HFF-Myc (cell line): ENCODE measurements around the gene RPP14.

Source experiments
- DNase-seq: peaks from one replicate; pipeline ENCODE4 v3.0.0-alpha.2; 2011; ENCODE audit warnings: low read depth; ENCODE audit errors: extremely low read depth
- H3K4me3 ChIP-seq: replicated peaks from 2 replicates; pipeline ENCODE4 v1.5.1; 2011; ENCODE audit warnings: low read depth, mild to moderate bottlenecking, control low read depth, low read length
- TF ChIP-seq, protein P1 (sequence below): IDR thresholded peaks from 2 replicates; pipeline ENCODE4 v1.5.1; 2012; ENCODE audit warnings: mild to moderate bottlenecking, low read depth, low read length, control low read depth; ENCODE audit errors: missing control alignments

RPP14 gene

DNA sequence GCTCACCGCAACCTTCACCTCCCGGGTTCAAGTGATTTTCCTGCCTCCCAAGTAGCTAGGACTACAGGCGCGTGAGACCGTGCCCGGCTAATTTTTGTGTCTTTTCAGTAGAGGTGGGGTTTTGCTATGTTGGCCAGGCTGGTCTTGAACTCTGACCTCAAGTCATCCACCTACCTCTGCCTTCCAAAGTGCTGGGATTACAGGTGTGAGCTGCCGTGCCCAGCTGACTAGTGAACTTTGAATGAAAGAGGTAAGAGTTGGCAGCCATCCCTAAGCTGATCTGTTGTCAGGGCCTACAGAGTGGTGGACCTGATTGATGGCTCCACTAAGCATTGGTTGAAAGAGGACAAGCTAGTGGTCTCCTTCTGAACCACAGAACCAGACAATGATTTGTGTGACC, 41.9 kb downstream of the RPP14 start:
- H3K4me3 ChIP-seq, result no peak overlapping the region
- DNase-seq, result no peak
- TF ChIP-seq, protein P1, sequence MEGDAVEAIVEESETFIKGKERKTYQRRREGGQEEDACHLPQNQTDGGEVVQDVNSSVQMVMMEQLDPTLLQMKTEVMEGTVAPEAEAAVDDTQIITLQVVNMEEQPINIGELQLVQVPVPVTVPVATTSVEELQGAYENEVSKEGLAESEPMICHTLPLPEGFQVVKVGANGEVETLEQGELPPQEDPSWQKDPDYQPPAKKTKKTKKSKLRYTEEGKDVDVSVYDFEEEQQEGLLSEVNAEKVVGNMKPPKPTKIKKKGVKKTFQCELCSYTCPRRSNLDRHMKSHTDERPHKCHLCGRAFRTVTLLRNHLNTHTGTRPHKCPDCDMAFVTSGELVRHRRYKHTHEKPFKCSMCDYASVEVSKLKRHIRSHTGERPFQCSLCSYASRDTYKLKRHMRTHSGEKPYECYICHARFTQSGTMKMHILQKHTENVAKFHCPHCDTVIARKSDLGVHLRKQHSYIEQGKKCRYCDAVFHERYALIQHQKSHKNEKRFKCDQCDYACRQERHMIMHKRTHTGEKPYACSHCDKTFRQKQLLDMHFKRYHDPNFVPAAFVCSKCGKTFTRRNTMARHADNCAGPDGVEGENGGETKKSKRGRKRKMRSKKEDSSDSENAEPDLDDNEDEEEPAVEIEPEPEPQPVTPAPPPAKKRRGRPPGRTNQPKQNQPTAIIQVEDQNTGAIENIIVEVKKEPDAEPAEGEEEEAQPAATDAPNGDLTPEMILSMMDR, result no peak

DNA sequence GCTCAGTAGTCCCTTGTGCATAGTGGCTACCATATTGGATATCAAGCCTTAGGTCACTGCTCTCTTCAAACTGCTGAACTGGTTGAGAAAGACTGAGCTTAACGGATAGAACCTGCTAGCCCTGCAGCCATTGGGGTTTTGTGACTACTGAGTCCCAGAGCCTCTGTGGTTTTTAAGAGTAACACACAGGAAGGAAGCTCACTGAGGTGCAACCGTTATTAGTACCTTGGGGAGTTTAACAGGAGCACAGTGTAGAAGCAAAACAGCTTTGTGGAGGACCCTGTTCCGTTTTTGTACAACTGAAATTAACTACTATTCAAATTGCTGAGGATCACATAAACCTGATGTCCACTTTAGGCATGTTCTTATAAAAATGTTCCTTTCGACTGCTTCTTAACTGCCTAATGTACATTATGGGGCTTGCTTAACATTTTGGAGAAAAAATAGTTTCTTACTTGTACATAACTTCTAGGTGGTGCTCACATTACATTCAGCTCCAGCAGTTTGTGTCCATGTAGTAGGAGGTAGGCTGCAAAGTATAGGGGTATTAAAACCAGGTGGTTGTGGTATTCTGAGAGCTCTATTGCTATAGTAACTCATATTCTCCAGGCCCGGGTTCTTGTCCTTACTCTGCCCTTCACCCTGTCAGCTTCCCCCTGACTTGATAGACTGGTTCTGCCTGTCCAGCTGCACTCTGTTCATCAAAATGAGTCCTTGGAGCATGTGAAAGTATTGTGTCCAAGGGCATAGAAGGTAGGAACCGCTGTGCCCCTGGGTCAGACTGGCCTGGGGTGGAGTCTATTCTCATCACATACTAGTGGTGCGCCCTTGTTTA, 44.0 kb downstream of the RPP14 start:
- DNase-seq, result no peak
- TF ChIP-seq, protein P1, result no peak
- H3K4me3 ChIP-seq, result no peak overlapping the region

DNA sequence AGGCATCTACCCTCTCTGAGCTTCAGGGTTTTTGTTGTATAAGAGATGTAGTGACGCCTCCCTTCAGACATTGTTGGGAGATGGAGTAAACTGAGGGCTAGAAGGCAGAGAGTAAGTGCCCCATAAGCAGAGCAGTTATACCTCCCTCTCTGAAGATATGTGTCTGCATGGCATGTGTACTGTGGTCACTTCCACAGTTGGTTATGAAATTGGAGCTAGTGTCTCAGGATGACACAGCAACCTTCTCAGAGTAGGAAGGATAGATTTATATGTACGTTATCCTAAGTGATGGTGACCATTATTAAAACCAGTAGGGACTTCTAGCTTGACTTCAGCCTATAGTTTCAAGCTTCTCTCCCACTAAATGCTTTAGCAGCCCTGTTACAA, 44.6 kb downstream of the RPP14 start:
- no peak overlapping the region for H3K4me3 ChIP-seq
- TF ChIP-seq, protein P1, result no peak
- DNase-seq, result no peak

DNA sequence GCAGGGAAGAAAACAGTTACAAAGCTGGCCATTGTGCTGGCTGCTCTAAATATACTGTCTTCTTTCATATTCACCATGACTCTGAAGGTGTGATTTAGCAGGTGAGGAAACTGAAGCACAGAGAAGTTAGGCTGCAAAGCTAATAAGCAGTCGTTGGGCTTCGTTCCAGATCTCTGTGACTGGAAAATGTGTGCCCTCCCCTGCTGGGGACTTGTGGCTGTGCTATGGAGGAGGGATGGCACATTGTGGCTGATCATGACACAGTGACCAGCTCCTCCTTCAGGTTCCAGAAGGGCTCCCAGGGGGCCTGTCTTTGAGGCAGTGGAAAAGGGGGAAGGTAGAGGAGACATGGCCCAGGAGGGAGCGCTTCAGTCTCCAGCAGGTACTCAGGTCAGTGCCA, 45.9 kb downstream of the RPP14 start:
- H3K4me3 ChIP-seq, result no peak overlapping the region
- TF ChIP-seq, protein P1, result no peak
- DNase-seq, result no peak

DNA sequence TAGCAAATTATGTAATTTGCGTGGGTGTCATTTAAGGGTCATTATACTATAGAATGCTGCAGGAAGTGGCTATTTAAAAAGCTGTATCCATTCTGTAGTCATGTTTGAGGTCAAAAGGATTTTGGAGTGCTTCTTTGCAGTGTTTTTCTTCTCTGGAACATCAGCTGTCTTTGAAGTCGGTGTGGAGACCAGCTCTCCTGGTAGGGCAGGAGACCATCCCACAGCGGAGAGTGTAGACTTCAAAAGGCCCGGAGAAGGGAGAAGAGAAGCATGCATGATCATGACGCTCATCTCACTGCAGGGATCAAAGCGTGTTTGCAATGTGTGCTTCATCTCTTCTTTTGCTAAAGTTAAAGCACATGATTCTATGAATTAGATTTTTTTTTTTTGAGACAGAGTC, 46.6 kb downstream of the RPP14 start:
- TF ChIP-seq, protein P1, result no peak
- H3K4me3 ChIP-seq, result no peak overlapping the region
- no peak for DNase-seq

DNA sequence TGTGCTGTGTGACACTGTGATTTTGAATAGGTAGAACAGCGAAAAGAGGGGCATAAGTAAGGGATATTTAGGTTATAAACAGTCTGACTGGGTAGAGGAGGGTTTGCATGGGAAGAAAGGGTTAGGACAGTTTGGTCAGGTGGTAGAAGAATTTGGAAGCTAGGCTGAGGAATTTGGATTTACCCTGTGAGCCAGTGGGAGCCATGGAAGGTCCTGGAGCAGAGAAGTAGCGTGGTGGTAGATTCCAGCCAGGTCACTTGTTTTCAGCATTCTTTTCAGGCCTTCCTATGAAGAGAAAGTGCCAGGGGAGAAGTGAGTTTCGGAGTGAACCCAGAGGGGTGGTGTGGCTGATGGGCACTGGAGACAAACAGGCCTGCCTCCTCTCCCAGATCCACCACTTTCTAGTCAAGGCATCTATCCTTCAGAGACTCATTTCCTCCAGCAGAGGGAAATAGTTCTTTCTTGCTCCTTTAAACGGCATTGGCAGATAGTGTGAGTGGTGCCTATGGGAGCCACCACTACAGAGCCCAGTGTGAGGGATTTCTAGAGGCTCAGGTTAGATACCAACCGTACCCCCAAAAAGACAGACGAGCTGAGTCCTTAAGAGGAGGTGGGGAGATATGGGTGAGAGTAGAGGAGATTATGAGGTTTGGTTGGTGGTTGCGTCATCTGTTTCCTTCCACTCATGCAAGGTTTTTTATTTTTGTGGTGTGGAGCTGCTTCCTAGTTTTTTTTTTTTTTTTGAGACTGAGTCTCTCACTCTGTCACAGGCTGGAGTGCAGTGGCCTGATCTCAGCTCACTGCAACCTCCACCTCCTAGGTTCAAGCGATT, 47.9 kb downstream of the RPP14 start:
- TF ChIP-seq, protein P1, result no peak
- DNase-seq, result no peak
- H3K4me3 ChIP-seq, result no peak overlapping the region
